ENCODE measurements around the gene TTC9. TPM values are rescaled to one million over a fixed set of nuclear protein-coding genes. Genes with fewer than 3 reads are reported as not detected.

The TTC9 gene
- polyA plus RNA-seq, 2 of the 4 experiments (the other 2 are of a cell fraction): 1.3 to 2.0 TPM

DNA sequence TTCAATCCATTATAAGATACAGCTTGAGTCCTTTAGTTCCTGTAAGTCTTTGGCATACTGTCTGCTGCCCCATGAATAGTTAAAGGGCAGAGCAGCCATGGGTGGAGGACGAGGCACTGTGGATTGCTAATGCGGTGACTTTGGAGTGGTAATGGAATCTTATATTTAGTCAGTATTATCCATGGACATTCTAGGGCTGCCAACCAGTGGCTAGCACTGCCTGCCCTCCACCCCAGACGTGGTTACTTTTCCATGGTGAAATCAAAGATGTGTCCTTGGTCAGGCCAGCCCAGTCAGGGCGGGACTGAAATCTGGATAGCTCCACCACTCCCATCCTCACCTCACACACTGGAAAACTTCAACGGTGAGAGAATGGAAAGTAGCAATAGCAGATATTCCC is 2.3 kb downstream of the TTC9 start:
- POLR2A ChIA-PET: no interaction called here
- ATAC-seq (no peak), FAIRE-seq (no peak), DNase-seq (ENCODE audit: low read depth in 1 of 2, low spot score in 1 of 2) (no peak)
- WGBS (ENCODE audit: missing lambda C conversion rate): 82% methylated on average over 5 of the region's 5 CpGs
- H3K9me3 ChIP-seq: no peaks in the 10 kb centered on the region
- H3K27ac ChIP-seq: no peak overlapping the region
- no peak overlapping the region for H3K4me2 ChIP-seq
- peaks cover 11% of the 10 kb centered on the region; the same call in 1 of the 3 replicates for H3K4me1 ChIP-seq
- CTCF ChIA-PET: interaction anchor here (0.8 kb wide), 1 partner anchor 180 kb away, joined by 3 read pairs; no protein-coding TSS in a partner anchor
- TF ChIP-seq TFCP2L1 (CRISPR knock-in tag; IDR thresholded peaks at IDR 0.05) (no peak), ZFP36 (IDR thresholded peaks at IDR 0.05; ENCODE audit: borderline replicate concordance, partially characterized antibody) (no peak), MAFK (IDR thresholded peaks at IDR 0.05; ENCODE audit: partially characterized antibody) (no peak)
- no peak overlapping the region for H3K4me3 ChIP-seq

DNA sequence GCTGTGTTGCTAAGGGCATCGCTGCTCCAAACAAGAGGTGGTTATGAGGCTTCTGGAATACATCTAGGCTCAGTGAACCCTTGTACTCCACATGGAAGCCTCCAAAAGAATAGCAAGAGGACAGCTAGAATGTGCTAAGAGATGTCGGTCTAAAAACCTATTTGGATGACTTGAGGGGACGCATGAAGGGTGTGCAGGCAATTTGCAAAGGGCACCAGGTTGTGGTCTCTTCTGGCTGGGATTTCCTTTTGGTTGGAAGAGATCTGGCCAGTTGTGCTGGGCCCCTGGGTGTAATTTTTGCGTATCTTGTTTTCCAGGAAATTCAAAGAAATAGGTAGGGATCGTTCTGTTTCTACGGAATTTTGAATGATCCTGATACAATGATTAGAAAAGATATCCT is 4.2 kb downstream of the TTC9 start:
- WGBS (ENCODE audit: missing lambda C conversion rate): 90% methylated on average over 6 of the region's 6 CpGs
- H3K27ac ChIP-seq: no peak overlapping the region
- no peak for ATAC-seq
- peaks cover 9% of the 10 kb centered on the region; the same call in 1 of the 3 replicates for H3K4me1 ChIP-seq
- no peak for DNase-seq (ENCODE audit: low read depth in 1 of 2, low spot score in 1 of 2)
- ChIA-PET POLR2A (no interaction called here), CTCF (interaction anchor here (1.2 to 1.3 kb wide), 2 partner anchors 10 to 172 kb away, joined by 3 read pairs; no protein-coding TSS in a partner anchor)
- no peaks in the 10 kb centered on the region for H3K9me3 ChIP-seq
- TF ChIP-seq JUNB (IDR thresholded peaks at IDR 0.05) (no peak), CHD4 (IDR thresholded peaks at IDR 0.05; ENCODE audit: borderline replicate concordance) (no peak), PHF8 (IDR thresholded peaks at IDR 0.05; ENCODE audit: borderline replicate concordance, low read depth) (no peak)
- TF ChIP-seq, protein P1, sequence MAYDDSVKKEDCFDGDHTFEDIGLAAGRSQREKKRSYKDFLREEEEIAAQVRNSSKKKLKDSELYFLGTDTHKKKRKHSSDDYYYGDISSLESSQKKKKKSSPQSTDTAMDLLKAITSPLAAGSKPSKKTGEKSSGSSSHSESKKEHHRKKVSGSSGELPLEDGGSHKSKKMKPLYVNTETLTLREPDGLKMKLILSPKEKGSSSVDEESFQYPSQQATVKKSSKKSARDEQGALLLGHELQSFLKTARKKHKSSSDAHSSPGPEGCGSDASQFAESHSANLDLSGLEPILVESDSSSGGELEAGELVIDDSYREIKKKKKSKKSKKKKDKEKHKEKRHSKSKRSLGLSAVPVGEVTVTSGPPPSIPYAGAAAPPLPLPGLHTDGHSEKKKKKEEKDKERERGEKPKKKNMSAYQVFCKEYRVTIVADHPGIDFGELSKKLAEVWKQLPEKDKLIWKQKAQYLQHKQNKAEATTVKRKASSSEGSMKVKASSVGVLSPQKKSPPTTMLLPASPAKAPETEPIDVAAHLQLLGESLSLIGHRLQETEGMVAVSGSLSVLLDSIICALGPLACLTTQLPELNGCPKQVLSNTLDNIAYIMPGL (CRISPR knock-in tag; IDR thresholded peaks at IDR 0.05; ENCODE audit: borderline replicate concordance): no peak
- no peak for FAIRE-seq
- H3K4me3 ChIP-seq: no peak overlapping the region
- H3K4me2 ChIP-seq: no peak overlapping the region

DNA sequence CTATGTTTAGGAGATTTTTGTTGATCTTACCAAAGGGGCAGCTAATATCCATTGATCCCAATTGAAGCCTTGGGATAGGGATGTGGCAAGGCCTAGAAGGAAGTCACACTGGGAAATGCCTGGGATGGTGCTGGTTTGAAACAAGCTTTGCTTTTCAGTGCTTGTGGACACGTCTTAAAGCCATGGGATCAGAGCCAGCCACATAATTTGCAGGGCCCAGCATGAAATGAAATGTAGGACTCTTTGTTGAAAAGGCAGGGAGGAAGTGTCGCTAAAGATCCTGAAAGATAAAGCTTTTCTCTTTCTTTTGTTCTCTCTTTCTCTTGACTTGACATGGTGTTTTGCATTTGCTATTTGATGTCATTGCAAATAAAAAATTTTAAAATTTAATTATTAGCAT is 5.0 kb downstream of the TTC9 start:
- Histone ChIP-seq H3K4me3 (no peak overlapping the region), H3K4me2 (no peak overlapping the region), H3K9me3 (no peaks in the 10 kb centered on the region), H3K4me1 (0 out of 3 replicates have a peak, but pooled peaks cover 8% of the 10 kb centered on the region), H3K27ac (no peak overlapping the region)
- DNase-seq (ENCODE audit: low read depth in 1 of 2, low spot score in 1 of 2) (no peak), FAIRE-seq (no peak), ATAC-seq (no peak)
- WGBS (ENCODE audit: missing lambda C conversion rate): 54% methylated on average over 2 of the region's 2 CpGs
- ChIA-PET POLR2A (no interaction called here), CTCF (no interaction called here)
- TF ChIP-seq, protein P2, sequence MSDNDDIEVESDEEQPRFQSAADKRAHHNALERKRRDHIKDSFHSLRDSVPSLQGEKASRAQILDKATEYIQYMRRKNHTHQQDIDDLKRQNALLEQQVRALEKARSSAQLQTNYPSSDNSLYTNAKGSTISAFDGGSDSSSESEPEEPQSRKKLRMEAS (IDR thresholded peaks at IDR 0.05): no peak

DNA sequence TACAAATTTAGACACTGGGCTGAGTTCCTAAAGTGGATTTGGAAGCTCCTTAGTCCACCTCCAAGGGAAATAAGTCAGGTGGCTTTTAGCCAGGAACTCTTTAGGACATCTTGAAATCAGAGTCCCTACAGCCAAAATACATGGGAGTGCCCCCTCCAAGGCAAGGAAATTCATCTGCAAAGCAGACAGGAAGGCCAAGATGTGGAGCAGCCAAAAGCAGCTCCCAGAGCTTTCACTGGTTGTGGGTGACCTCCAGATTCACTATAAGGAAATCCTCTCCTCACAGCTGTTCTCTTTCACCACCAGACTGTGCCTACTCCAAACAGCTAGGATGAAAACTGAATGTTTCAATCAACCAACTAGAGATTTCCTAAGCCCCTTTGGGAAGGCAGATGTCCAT is 6.6 kb downstream of the TTC9 start:
- H3K4me2 ChIP-seq: no peak overlapping the region
- no peak for TF ChIP-seq NFE2L2 (conservative IDR thresholded peaks at IDR 0.05; ENCODE audit: low read length)
- no peak for TF ChIP-seq MAFK (IDR thresholded peaks at IDR 0.05; ENCODE audit: partially characterized antibody)
- no peak for TF ChIP-seq RAD21 (conservative IDR thresholded peaks at IDR 0.05 in 1 of 2, IDR thresholded peaks at IDR 0.05 in 1 of 2)
- no peak for TF ChIP-seq NPAS2 (CRISPR knock-in tag; IDR thresholded peaks at IDR 0.05; ENCODE audit: borderline replicate concordance)
- no peak for TF ChIP-seq RARB (CRISPR knock-in tag; IDR thresholded peaks at IDR 0.05)
- DNase-seq (ENCODE audit: low read depth in 1 of 2, low spot score in 1 of 2): no peak
- POLR2A ChIA-PET: no interaction called here
- no peak overlapping the region for H3K27ac ChIP-seq
- CTCF ChIA-PET: no interaction called here
- FAIRE-seq: no peak
- no peak for ATAC-seq
- no peaks in the 10 kb centered on the region for H3K4me1 ChIP-seq
- no peak overlapping the region for H3K4me3 ChIP-seq
- no peaks in the 10 kb centered on the region for H3K9me3 ChIP-seq

DNA sequence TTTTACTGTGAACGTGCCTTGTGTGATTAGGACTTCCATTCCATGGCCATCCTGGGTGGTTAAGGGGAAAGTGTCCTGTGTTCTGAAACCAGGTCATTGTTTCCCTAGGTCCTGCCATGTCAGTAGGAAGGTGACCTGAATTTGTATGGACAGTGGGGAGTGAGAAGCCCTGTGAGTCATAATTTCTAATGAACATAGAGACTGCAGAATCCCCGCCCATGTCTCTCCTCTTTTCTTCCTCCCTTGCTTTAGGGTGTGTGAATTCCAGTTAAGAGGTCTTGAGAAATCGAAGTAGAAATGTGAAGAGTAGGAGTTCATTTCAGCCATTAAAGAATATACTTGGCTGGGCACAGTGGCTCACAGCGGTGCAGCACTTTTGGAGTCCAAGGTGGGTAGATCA is 8.1 kb downstream of the TTC9 start:
- ChIA-PET POLR2A (no interaction called here), CTCF (no interaction called here)
- no peak overlapping the region for H3K27ac ChIP-seq
- 52% methylated on average over 4 of the region's 4 CpGs for WGBS (ENCODE audit: missing lambda C conversion rate)
- no peak for ATAC-seq
- FAIRE-seq: no peak
- no peak overlapping the region for H3K4me3 ChIP-seq
- no peaks in the 10 kb centered on the region for H3K4me1 ChIP-seq
- no peak overlapping the region for H3K4me2 ChIP-seq
- no peak for DNase-seq (ENCODE audit: low read depth in 1 of 2, low spot score in 1 of 2)
- H3K9me3 ChIP-seq: no peaks in the 10 kb centered on the region
- no peak for TF ChIP-seq GATA3 (IDR thresholded peaks at IDR 0.05; ENCODE audit: borderline replicate concordance)
- TF ChIP-seq, protein P3, sequence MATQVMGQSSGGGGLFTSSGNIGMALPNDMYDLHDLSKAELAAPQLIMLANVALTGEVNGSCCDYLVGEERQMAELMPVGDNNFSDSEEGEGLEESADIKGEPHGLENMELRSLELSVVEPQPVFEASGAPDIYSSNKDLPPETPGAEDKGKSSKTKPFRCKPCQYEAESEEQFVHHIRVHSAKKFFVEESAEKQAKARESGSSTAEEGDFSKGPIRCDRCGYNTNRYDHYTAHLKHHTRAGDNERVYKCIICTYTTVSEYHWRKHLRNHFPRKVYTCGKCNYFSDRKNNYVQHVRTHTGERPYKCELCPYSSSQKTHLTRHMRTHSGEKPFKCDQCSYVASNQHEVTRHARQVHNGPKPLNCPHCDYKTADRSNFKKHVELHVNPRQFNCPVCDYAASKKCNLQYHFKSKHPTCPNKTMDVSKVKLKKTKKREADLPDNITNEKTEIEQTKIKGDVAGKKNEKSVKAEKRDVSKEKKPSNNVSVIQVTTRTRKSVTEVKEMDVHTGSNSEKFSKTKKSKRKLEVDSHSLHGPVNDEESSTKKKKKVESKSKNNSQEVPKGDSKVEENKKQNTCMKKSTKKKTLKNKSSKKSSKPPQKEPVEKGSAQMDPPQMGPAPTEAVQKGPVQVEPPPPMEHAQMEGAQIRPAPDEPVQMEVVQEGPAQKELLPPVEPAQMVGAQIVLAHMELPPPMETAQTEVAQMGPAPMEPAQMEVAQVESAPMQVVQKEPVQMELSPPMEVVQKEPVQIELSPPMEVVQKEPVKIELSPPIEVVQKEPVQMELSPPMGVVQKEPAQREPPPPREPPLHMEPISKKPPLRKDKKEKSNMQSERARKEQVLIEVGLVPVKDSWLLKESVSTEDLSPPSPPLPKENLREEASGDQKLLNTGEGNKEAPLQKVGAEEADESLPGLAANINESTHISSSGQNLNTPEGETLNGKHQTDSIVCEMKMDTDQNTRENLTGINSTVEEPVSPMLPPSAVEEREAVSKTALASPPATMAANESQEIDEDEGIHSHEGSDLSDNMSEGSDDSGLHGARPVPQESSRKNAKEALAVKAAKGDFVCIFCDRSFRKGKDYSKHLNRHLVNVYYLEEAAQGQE (IDR thresholded peaks at IDR 0.05): no peak
- TF ChIP-seq, protein P4, sequence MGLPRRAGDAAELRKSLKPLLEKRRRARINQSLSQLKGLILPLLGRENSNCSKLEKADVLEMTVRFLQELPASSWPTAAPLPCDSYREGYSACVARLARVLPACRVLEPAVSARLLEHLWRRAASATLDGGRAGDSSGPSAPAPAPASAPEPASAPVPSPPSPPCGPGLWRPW (IDR thresholded peaks at IDR 0.05): no peak
- no peak for TF ChIP-seq SREBF2 (IDR thresholded peaks at IDR 0.05)
- TF ChIP-seq TFCP2L1 (CRISPR knock-in tag; IDR thresholded peaks at IDR 0.05): no peak
- no peak for TF ChIP-seq FOSB (CRISPR knock-in tag; IDR thresholded peaks at IDR 0.05)
- TF ChIP-seq POLR2AphosphoS2 (conservative IDR thresholded peaks at IDR 0.05; ENCODE audit: low read length): no peak
- TF ChIP-seq KDM1A (IDR thresholded peaks at IDR 0.05; ENCODE audit: low read depth): no peak
- no peak for TF ChIP-seq RFX5 (IDR thresholded peaks at IDR 0.05)
- TF ChIP-seq CHD2 (IDR thresholded peaks at IDR 0.05; ENCODE audit: low read length, partially characterized antibody): no peak
- TF ChIP-seq CBX8 (IDR thresholded peaks at IDR 0.05): no peak
- TF ChIP-seq, protein P2 (IDR thresholded peaks at IDR 0.05): no peak
- no peak for TF ChIP-seq EHF (CRISPR knock-in tag; IDR thresholded peaks at IDR 0.05)
